Endothelial cell of umbilical vein (primary cell): ENCODE measurements around the gene FTO. TPM values are rescaled to one million over a fixed set of nuclear protein-coding genes. Genes with fewer than 3 reads are reported as not detected.
A peak's percentile ranks its signal among the peaks of the same experiment; 100 is the strongest.

Source experiments
- BruUV-seq: library from RNA; stranded (reverse); fragments of 400-500 nt; replicated peaks from 2 replicates; lab custom pipeline; 2021; lab: Mats Ljungman, UMichigan
- CTCF ChIA-PET: fragments of 300-600, 350-600 bp; sonication (Branson Sonifier 250); formaldehyde crosslinking; loops from one replicate; lab custom pipeline; 2021; ENCODE audit warnings: antibody characterized with exemption, inconsistent platforms; lab: Charles Lee
- POLR2A ChIA-PET: fragments of 300-600, 350-600 bp; sonication (Branson Sonifier 250); formaldehyde crosslinking; loops from one replicate; lab custom pipeline; 2021; ENCODE audit warnings: antibody characterized with exemption, inconsistent platforms; lab: Charles Lee
- DNase-seq: peaks from one replicate; pipeline ENCODE4 v3.0.0-alpha.2; 2011; ENCODE audit warnings: low read depth, low spot score
- FAIRE-seq: peaks from 2 replicates; lab custom pipeline; 2011; peaks lifted over from hg19 to GRCh38; lab: Jason Lieb, UNC
- H2AFZ ChIP-seq: 2 replicates; pipeline ENCODE4 v1.6.0; 2012; ENCODE audit warnings: low read depth, low read length, control low read depth, inconsistent platforms
- H3K27ac ChIP-seq: 2 replicates; pipeline ENCODE4 v1.5.1; 2011; ENCODE audit warnings: low read depth, mild to moderate bottlenecking, control low read depth, low read length, moderate library complexity; ENCODE audit not compliant: insufficient read depth
- H3K27me3 ChIP-seq, 2 experiments: 2 replicates each; pipeline versions ENCODE4 v1.6.0 to v1.6.1; 2011; ENCODE audit warnings: low read length in 2 of 2, mixed read lengths in 1 of 2; ENCODE audit not compliant: control insufficient read depth in 2 of 2, insufficient read depth in 2 of 2
- H3K36me3 ChIP-seq, 2 experiments: 2 replicates in 1 of 2; 3 replicates in 1 of 2; pipeline ENCODE4 v1.5.1; 2011; ENCODE audit warnings: low read length in 2 of 2, mild to moderate bottlenecking in 1 of 2, moderate library complexity in 1 of 2; ENCODE audit not compliant: control insufficient read depth in 2 of 2, insufficient read depth in 2 of 2; ENCODE audit errors: extremely low read depth in 1 of 2
- H3K4me1 ChIP-seq: 3 replicates; pipeline ENCODE4 v1.5.1; 2011; ENCODE audit warnings: mild to moderate bottlenecking, low read length; ENCODE audit not compliant: control insufficient read depth, insufficient read depth; ENCODE audit errors: extremely low read depth
- H3K4me2 ChIP-seq: 2 replicates; pipeline ENCODE4 v1.6.1; 2011; ENCODE audit warnings: low read length, control low read depth, mixed read lengths; ENCODE audit not compliant: insufficient read depth
- H3K4me3 ChIP-seq, 3 experiments: fragments of 200-600 bp in 1 of 3; sonication (generic), shearing (Covaris generic) in 1 of 3; replicated peaks in 1 of 3; 2 replicates each; pipeline ENCODE4 v1.5.1; 2011 to 2016; ENCODE audit warnings: control low read depth in 3 of 3, low read length in 3 of 3, mild to moderate bottlenecking in 2 of 3, inconsistent platforms in 1 of 3, low read depth in 1 of 3, moderate library complexity in 1 of 3; ENCODE audit not compliant: insufficient read depth in 1 of 3
- H3K79me2 ChIP-seq: 2 replicates; pipeline ENCODE4 v1.6.0; 2012; ENCODE audit warnings: low read length, inconsistent platforms; ENCODE audit not compliant: control insufficient read depth, insufficient read depth
- H3K9ac ChIP-seq: replicated peaks from 2 replicates; pipeline ENCODE3; 2011; ENCODE audit warnings: low read length, control low read depth; ENCODE audit not compliant: insufficient read depth; ENCODE audit errors: extremely low read depth
- H3K9me1 ChIP-seq: replicated peaks from 3 replicates; pipeline ENCODE4 v1.6.0; 2011; ENCODE audit warnings: mild to moderate bottlenecking, low read length; ENCODE audit not compliant: control insufficient read depth, insufficient read depth; ENCODE audit errors: extremely low read depth
- H3K9me3 ChIP-seq: replicated peaks from 2 replicates; pipeline ENCODE4 v1.5.1; 2012; ENCODE audit warnings: low read length, inconsistent platforms; ENCODE audit not compliant: control insufficient read depth, insufficient read depth
- H4K20me1 ChIP-seq: replicated peaks from 2 replicates; pipeline ENCODE3; 2011; ENCODE audit warnings: mild to moderate bottlenecking, low read length; ENCODE audit not compliant: control insufficient read depth, insufficient read depth; ENCODE audit errors: extremely low read depth
- CTCF ChIP-seq, 2 donors: IDR thresholded peaks; 1 replicate in 1 of 2; 2 replicates in 1 of 2; pipeline ENCODE4 v1.5.1; 2011; ENCODE audit warnings: low read length in 2 of 2, mild to moderate bottlenecking in 2 of 2, moderate library complexity in 2 of 2, control low read depth in 1 of 2, inconsistent platforms in 1 of 2, low read depth in 1 of 2; ENCODE audit not compliant: insufficient read depth in 1 of 2; ENCODE audit errors: extremely low read depth in 1 of 2
- FOS ChIP-seq: IDR thresholded peaks from 2 replicates; pipeline ENCODE4 v1.6.1; 2011; ENCODE audit warnings: mild to moderate bottlenecking, low read length, moderate library complexity, borderline replicate concordance; ENCODE audit not compliant: insufficient read depth
- GATA2 ChIP-seq: IDR thresholded peaks from 2 replicates; pipeline ENCODE4 v1.7.0; 2011; ENCODE audit warnings: low read depth, mild to moderate bottlenecking, moderate library complexity, mixed read lengths, low read length; ENCODE audit not compliant: insufficient read length, insufficient read depth
- JUN ChIP-seq: IDR thresholded peaks from 2 replicates; pipeline ENCODE4 v1.6.1; 2011; ENCODE audit warnings: borderline replicate concordance, low read depth; ENCODE audit not compliant: insufficient read length, insufficient read depth
- MAX ChIP-seq: IDR thresholded peaks from 2 replicates; pipeline ENCODE4 v1.6.1; 2011; ENCODE audit not compliant: insufficient read depth, insufficient read length
- MYC ChIP-seq: IDR thresholded peaks from one replicate; pipeline ENCODE4 v1.6.1; 2011; ENCODE audit warnings: mild to moderate bottlenecking, low read depth, low read length
- POLR2A ChIP-seq: IDR thresholded peaks from 2 replicates; pipeline ENCODE4 v1.6.1; 2012; ENCODE audit warnings: low read depth, mild to moderate bottlenecking, control low read depth, low read length
- POLR2AphosphoS5 ChIP-seq: IDR thresholded peaks from 2 replicates; pipeline ENCODE4 v1.6.1; 2012; ENCODE audit warnings: low read depth, mild to moderate bottlenecking, control low read depth, low read length, moderate library complexity; ENCODE audit not compliant: insufficient read depth
- dilution Hi-C: fragments of 300-500 bp; cut with MboI; formaldehyde crosslinking; loops from one replicate; pipeline ENCODE4 v1.15.0; 2019; ENCODE audit warnings: low sequenced_read_pairs; ENCODE audit not compliant: extremely low pct_ligation_motif_present
- intact Hi-C: fragments of 100-400 bp; cut with micrococcal nuclease; formaldehyde crosslinking; loops from one replicate; pipeline ENCODE4 v1.10.0; 2022
- polyA plus RNA-seq, 4 experiments: library from polyadenylated mRNA; depleted of rRNA in 3 of 4; stranded (reverse) in 3 of 4; unstranded in 1 of 4; fragments of >200 nt; gene quantifications; 2 replicates each; pipeline versions ENCODE4 v1.2.1 to v1.2.3, GENCODE V29; 2011 to 2012; ENCODE audit warnings: missing spikeins in 1 of 4
- total RNA-seq: library from RNA; stranded (reverse); gene quantifications from 2 replicates; pipeline ENCODE4 v1.2.3, GENCODE V29; 2021

Gene FTO
- total and polyA plus RNA-seq, 2 donors (not counting 3 experiments of a cell fraction or from before 2014, with no cell fraction given), result 48.6 to 87.1 TPM

- Histone ChIP-seq H3K4me1 (peaks cover 5% of the 10 kb centered on the region), H3K4me3 (no peak overlapping the region), H3K9me1 (no peaks in the 10 kb centered on the region), H3K27ac (no peak overlapping the region), H3K9me3 (no peaks in the 10 kb centered on the region), H3K9ac (no peak overlapping the region), H3K4me2 (no peak overlapping the region), H2AFZ (no peak overlapping the region), H3K79me2 (no peaks in the 10 kb centered on the region), H3K27me3 (no peaks in the 10 kb centered on the region), H4K20me1 (no peaks in the 10 kb centered on the region), H3K36me3 (no peaks in the 10 kb centered on the region)
- no TSS peak for BruUV-seq
- dilution Hi-C loops (no loop called here), intact Hi-C loops (no loop called here)
- peak; percentile 37 for FAIRE-seq
- ChIA-PET POLR2A (no interaction called here), CTCF (no interaction called here)
- DNase-seq, result peak; percentile 29
- TF ChIP-seq FOS, result peak; percentile 15
- TF ChIP-seq GATA2, result peak; percentile 91
- no peak for TF ChIP-seq POLR2AphosphoS5
Measured at GRCh38 chr16:54055864-54056263, 351.9 kb downstream of the FTO start.

GRCh38 chr16:54056921-54057320, 353.0 kb downstream of the FTO start:
- Histone ChIP-seq H3K27ac (no peak overlapping the region), H3K9ac (no peak overlapping the region), H3K4me2 (no peak overlapping the region), H3K79me2 (no peaks in the 10 kb centered on the region), H3K27me3 (no peaks in the 10 kb centered on the region), H3K36me3 (no peaks in the 10 kb centered on the region), H3K4me1 (peaks cover 5% of the 10 kb centered on the region), H4K20me1 (no peaks in the 10 kb centered on the region), H2AFZ (no peak overlapping the region), H3K9me1 (no peaks in the 10 kb centered on the region), H3K9me3 (no peaks in the 10 kb centered on the region), H3K4me3 (no peak overlapping the region)
- TF ChIP-seq JUN (no peak), MYC (no peak), MAX (no peak), POLR2A (no peak), GATA2 (no peak), POLR2AphosphoS5 (no peak), CTCF (IDR thresholded peaks at IDR 0.05; ENCODE audit: extremely low read depth in 1 of 2, insufficient read depth in 1 of 2, low read depth in 1 of 2, low read length in 2 of 2) (no peak)
- DNase-seq, result no peak
- BruUV-seq, result no TSS peak
- CTCF ChIA-PET, result no interaction called here
- POLR2A ChIA-PET, result no interaction called here
- intact Hi-C loops (no loop called here), dilution Hi-C loops (no loop called here)
- FAIRE-seq, result no peak
